HUES6 (cell line): ENCODE measurements around the gene RAB27B.
"Not testable (repeated sequence)": the region's sequence is repeated elsewhere in the genome, so short reads cannot be mapped to it uniquely, and the experiment has no call there.

ENCODE experiments used
- H3K27ac ChIP-seq: 2 replicates; pipeline ENCODE4 v1.7.0; 2013; ENCODE audit warnings: low read depth, mild to moderate bottlenecking, low read length, inconsistent platforms
- H3K27me3 ChIP-seq: 2 replicates; pipeline ENCODE4 v1.6.1; 2013; ENCODE audit warnings: low read length; ENCODE audit not compliant: control insufficient read depth, insufficient read depth
- H3K36me3 ChIP-seq: 2 replicates; pipeline ENCODE4 v1.6.1; 2013; ENCODE audit warnings: low read length; ENCODE audit not compliant: control insufficient read depth, insufficient read depth
- H3K4me1 ChIP-seq: 2 replicates; pipeline ENCODE4 v1.6.1; 2013; ENCODE audit warnings: low read length; ENCODE audit not compliant: control insufficient read depth, insufficient read depth
- H3K4me3 ChIP-seq: 2 replicates; pipeline ENCODE4 v1.5.1; 2013; ENCODE audit warnings: low read depth, low read length
- H3K9ac ChIP-seq: one replicate; pipeline ENCODE4 v1.6.1; 2013; ENCODE audit warnings: mild to moderate bottlenecking, low read length
- H3K9me3 ChIP-seq: 2 replicates; pipeline ENCODE4 v1.6.1; 2013; ENCODE audit warnings: low read depth, low read length; ENCODE audit not compliant: control insufficient read depth, insufficient read depth

The RAB27B gene

GRCh38 chr18:54798186-54798585, 30.1 kb upstream of the RAB27B start:
- Histone ChIP-seq H3K4me1 (no peaks in the 10 kb centered on the region), H3K27ac (no peak overlapping the region), H3K9me3 (no peaks in the 10 kb centered on the region), H3K36me3 (no peaks in the 10 kb centered on the region), H3K27me3 (no peaks in the 10 kb centered on the region), H3K9ac (no peak overlapping the region), H3K4me3 (no peak overlapping the region)

- H3K4me3 ChIP-seq: no peak overlapping the region
- no peak overlapping the region for H3K9ac ChIP-seq
- no peaks in the 10 kb centered on the region for H3K27me3 ChIP-seq
- no peaks in the 10 kb centered on the region for H3K4me1 ChIP-seq
- no peaks in the 10 kb centered on the region for H3K9me3 ChIP-seq
- H3K27ac ChIP-seq: no peak overlapping the region
- H3K36me3 ChIP-seq: no peaks in the 10 kb centered on the region
Observed at GRCh38 chr18:54801374-54801773, 26.9 kb upstream of the RAB27B start.

- H3K36me3 ChIP-seq: no peaks in the 10 kb centered on the region
- H3K27ac ChIP-seq: no peak overlapping the region
- H3K9ac ChIP-seq: no peak overlapping the region
- H3K27me3 ChIP-seq: no peaks in the 10 kb centered on the region
- no peaks in the 10 kb centered on the region for H3K9me3 ChIP-seq
- H3K4me1 ChIP-seq: no peaks in the 10 kb centered on the region
- H3K4me3 ChIP-seq: no peak overlapping the region
Observed at GRCh38 chr18:54802178-54802577, 26.1 kb upstream of the RAB27B start.

- Histone ChIP-seq H3K9ac (no peak overlapping the region), H3K27me3 (no peaks in the 10 kb centered on the region), H3K9me3 (no peaks in the 10 kb centered on the region), H3K4me1 (no peaks in the 10 kb centered on the region), H3K4me3 (no peak overlapping the region), H3K27ac (no peak overlapping the region), H3K36me3 (no peaks in the 10 kb centered on the region)
Observed at GRCh38 chr18:54802686-54803395, 25.4 kb upstream of the RAB27B start.

- H3K27me3 ChIP-seq: no peaks in the 10 kb centered on the region
- H3K9ac ChIP-seq: no peak overlapping the region
- no peak overlapping the region for H3K27ac ChIP-seq
- no peaks in the 10 kb centered on the region for H3K36me3 ChIP-seq
- H3K9me3 ChIP-seq: no peaks in the 10 kb centered on the region
- H3K4me1 ChIP-seq: no peaks in the 10 kb centered on the region
- H3K4me3 ChIP-seq: no peak overlapping the region
Observed at GRCh38 chr18:54805571-54806334, 22.5 kb upstream of the RAB27B start.

- H3K27me3 ChIP-seq: no peaks in the 10 kb centered on the region
- no peaks in the 10 kb centered on the region for H3K36me3 ChIP-seq
- no peak overlapping the region for H3K4me3 ChIP-seq
- no peaks in the 10 kb centered on the region for H3K9me3 ChIP-seq
- no peak overlapping the region for H3K9ac ChIP-seq
- H3K4me1 ChIP-seq: no peaks in the 10 kb centered on the region
- no peak overlapping the region for H3K27ac ChIP-seq
Observed at GRCh38 chr18:54806526-54806925, 21.8 kb upstream of the RAB27B start.

GRCh38 chr18:54807303-54807702, 21.0 kb upstream of the RAB27B start:
- Histone ChIP-seq H3K36me3 (no peaks in the 10 kb centered on the region), H3K9me3 (no peaks in the 10 kb centered on the region), H3K27me3 (no peaks in the 10 kb centered on the region), H3K9ac (no peak overlapping the region), H3K27ac (no peak overlapping the region), H3K4me3 (no peak overlapping the region), H3K4me1 (no peaks in the 10 kb centered on the region)

GRCh38 chr18:54810662-54811061, 17.6 kb upstream of the RAB27B start:
- not testable (repeated sequence) for H3K4me1 ChIP-seq, H3K9me3 ChIP-seq, H3K36me3 ChIP-seq, H3K9ac ChIP-seq, H3K27ac ChIP-seq, H3K4me3 ChIP-seq, H3K27me3 ChIP-seq

GRCh38 chr18:54812885-54813284, 15.4 kb upstream of the RAB27B start:
- H3K36me3 ChIP-seq: no peaks in the 10 kb centered on the region
- H3K27me3 ChIP-seq: no peaks in the 10 kb centered on the region
- no peak overlapping the region for H3K9ac ChIP-seq
- no peaks in the 10 kb centered on the region for H3K4me1 ChIP-seq
- no peaks in the 10 kb centered on the region for H3K9me3 ChIP-seq
- H3K4me3 ChIP-seq: no peak overlapping the region
- no peak overlapping the region for H3K27ac ChIP-seq

GRCh38 chr18:54813305-54813704, 15.0 kb upstream of the RAB27B start:
- Histone ChIP-seq H3K4me3 (no peak overlapping the region), H3K9me3 (no peaks in the 10 kb centered on the region), H3K27me3 (no peaks in the 10 kb centered on the region), H3K27ac (no peak overlapping the region), H3K36me3 (no peaks in the 10 kb centered on the region), H3K4me1 (no peaks in the 10 kb centered on the region), H3K9ac (no peak overlapping the region)

GRCh38 chr18:54813977-54814565, 14.2 kb upstream of the RAB27B start:
- Histone ChIP-seq H3K4me3 (no peak overlapping the region), H3K27me3 (no peaks in the 10 kb centered on the region), H3K4me1 (no peaks in the 10 kb centered on the region), H3K9ac (no peak overlapping the region), H3K36me3 (no peaks in the 10 kb centered on the region), H3K27ac (no peak overlapping the region), H3K9me3 (no peaks in the 10 kb centered on the region)
